Bronchial epithelial cell (primary cell): Measurements from ENCODE around the gene EWSR1. TPM values are rescaled to one million over a fixed set of nuclear protein-coding genes. Genes with fewer than 3 reads are reported as not detected.
A peak's percentile ranks its signal among the peaks of the same experiment; 100 is the strongest.

Experiments
- DNase-seq: peaks from one replicate; pipeline ENCODE4 v3.0.0-alpha.2; 2010; ENCODE audit warnings: low read depth
- FAIRE-seq: peaks from 2 replicates; lab custom pipeline; 2011; peaks lifted over from hg19 to GRCh38; lab: Jason Lieb, UNC
- H3K27me3 ChIP-seq: 2 replicates; pipeline ENCODE4 v1.5.1; 2011; ENCODE audit warnings: low read length; ENCODE audit not compliant: control insufficient read depth, insufficient read depth
- H3K36me3 ChIP-seq: 2 replicates; pipeline ENCODE4 v1.5.1; 2011; ENCODE audit warnings: low read length; ENCODE audit not compliant: control insufficient read depth, insufficient read depth
- H3K4me3 ChIP-seq: 2 replicates; pipeline ENCODE4 v1.5.1; 2011; ENCODE audit warnings: mild to moderate bottlenecking, low read depth, low read length, control low read depth
- CTCF ChIP-seq: IDR thresholded peaks from 2 replicates; pipeline ENCODE4 v1.5.1; 2011; ENCODE audit warnings: mild to moderate bottlenecking, moderate library complexity, low read length, control low read depth, inconsistent platforms; ENCODE audit not compliant: insufficient read depth, severe bottlenecking
- total RNA-seq: library from RNA; depleted of rRNA; stranded (reverse); fragments of >200 nt; gene quantifications from 2 replicates; pipeline ENCODE4 v1.2.1, GENCODE V29; 2014

Gene EWSR1
- total RNA-seq, 1 donor from 2014 or later = 87.1 TPM

- FAIRE-seq (peak; percentile 28), DNase-seq (no peak)
- TF ChIP-seq CTCF = no peak
- Histone ChIP-seq H3K36me3 (no peaks in the 10 kb centered on the region), H3K27me3 (no peaks in the 10 kb centered on the region), H3K4me3 (no peak overlapping the region)
Measured at GRCh38 chr22:29256606-29257325, 11.3 kb upstream of the EWSR1 start.

- TF ChIP-seq CTCF = no peak
- FAIRE-seq (no peak), DNase-seq (no peak)
- H3K27me3 ChIP-seq = no peaks in the 10 kb centered on the region
- H3K4me3 ChIP-seq = no peak overlapping the region
- H3K36me3 ChIP-seq = no peaks in the 10 kb centered on the region
Measured at GRCh38 chr22:29257751-29258181, 10.3 kb upstream of the EWSR1 start.

- Histone ChIP-seq H3K27me3 (no peaks in the 10 kb centered on the region), H3K36me3 (peaks cover 1% of the 10 kb centered on the region), H3K4me3 (no peak overlapping the region)
- no peak for TF ChIP-seq CTCF
- FAIRE-seq (no peak), DNase-seq (no peak)
Measured at GRCh38 chr22:29258407-29259252, 9.4 kb upstream of the EWSR1 start.

GRCh38 chr22:29259253-29259899, 8.7 kb upstream of the EWSR1 start:
- no peaks in the 10 kb centered on the region for H3K27me3 ChIP-seq
- peak; percentile 9 for TF ChIP-seq CTCF
- no peak for DNase-seq
- H3K4me3 ChIP-seq = no peak overlapping the region
- H3K36me3 ChIP-seq = peaks cover 7% of the 10 kb centered on the region
- FAIRE-seq = peak; percentile 28

GRCh38 chr22:29260031-29260560, 8.0 kb upstream of the EWSR1 start:
- DNase-seq = no peak
- Histone ChIP-seq H3K27me3 (no peaks in the 10 kb centered on the region), H3K36me3 (peaks cover 8% of the 10 kb centered on the region), H3K4me3 (no peak overlapping the region)
- no peak for TF ChIP-seq CTCF
- no peak for FAIRE-seq
